ENCODE results near the gene RADX. TPM values are rescaled to one million over a fixed set of nuclear protein-coding genes. Genes with fewer than 3 reads are reported as not detected.

Gene RADX
- total RNA-seq, 2 experiments from 2014 or later = 8.1 to 9.4 TPM

DNA sequence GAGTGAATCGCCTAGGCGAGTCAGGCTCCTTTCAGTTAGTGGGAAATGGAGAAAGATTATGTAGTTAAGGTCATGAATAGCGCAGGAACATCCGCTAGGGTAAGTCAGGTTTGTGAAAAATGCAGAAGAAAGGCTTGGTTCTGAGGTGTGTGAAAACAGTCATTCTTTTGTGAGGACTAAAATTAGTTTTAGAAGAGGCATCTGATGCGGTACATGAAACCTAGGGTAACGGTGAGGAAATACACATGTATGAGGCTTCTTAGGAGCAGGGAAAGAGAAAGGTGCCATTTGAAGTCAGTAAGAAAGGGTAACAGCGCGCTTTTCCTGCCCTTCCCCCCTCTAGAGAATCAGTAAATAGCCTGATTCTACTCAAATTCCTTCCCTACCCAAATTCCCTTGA is 114.2 kb downstream of the RADX start:
- POLR2A ChIA-PET = no interaction called here
- intact Hi-C loops (cut with DNase I, micrococcal nuclease) = no loop called here
- peak overlapping the region; percentile 80 for H3K4me3 Mint-ChIP-seq

GRCh38 chrX:106726485-106727437 is 115.0 kb downstream of the RADX start, which contains the start of gene RNF128:
TSS of gene RNF128 (plus strand) at chrX:106726701. CDS start at chrX:106726914, 213 bp downstream.
- Mint-ChIP-seq H3K9me3 (no peaks in the 10 kb centered on the region), H3K36me3 (ENCODE audit: low read depth) (no peaks in the 10 kb centered on the region), H3K27me3 (peaks cover 53% of the 10 kb centered on the region), H3K4me3 (peak within 1 kb of the TSS; percentile 80), H3K4me1 (ENCODE audit: low read depth) (peaks cover 7% of the 10 kb centered on the region), H3K27ac (no peak within 1 kb of the TSS)
- ATAC-seq (ENCODE audit: poor library complexity) (no peak), DNase-seq (peak in 6 of 14 experiments; percentile 1 to 37 (median 12))
- CTCF ChIA-PET = no interaction called here
- Histone ChIP-seq H3K4me3 (ENCODE audit: low read length) (peak within 1 kb of the TSS; percentile 31), H3K36me3 (ENCODE audit: insufficient read depth, low read length) (no peaks in the 10 kb centered on the region), H3K4me1 (ENCODE audit: insufficient read depth, low read length) (peaks cover 5% of the 10 kb centered on the region), H3K27ac (ENCODE audit: low read depth in 1 of 2, low read length in 2 of 2) (no peak within 1 kb of the TSS), H3K27me3 (ENCODE audit: control insufficient read depth in 1 of 2, insufficient read depth in 2 of 2, low read length in 2 of 2) (peaks cover 0 to 23% of the 10 kb centered on the region in 2 experiments), H3K9me3 (ENCODE audit: control insufficient read depth in 1 of 2, insufficient read depth in 1 of 2, low read length in 2 of 2) (no peaks in the 10 kb centered on the region)
- POLR2A ChIA-PET = no interaction called here
- intact Hi-C loops (cut with DNase I, micrococcal nuclease) = no loop called here
- TF ChIP-seq, protein P1, sequence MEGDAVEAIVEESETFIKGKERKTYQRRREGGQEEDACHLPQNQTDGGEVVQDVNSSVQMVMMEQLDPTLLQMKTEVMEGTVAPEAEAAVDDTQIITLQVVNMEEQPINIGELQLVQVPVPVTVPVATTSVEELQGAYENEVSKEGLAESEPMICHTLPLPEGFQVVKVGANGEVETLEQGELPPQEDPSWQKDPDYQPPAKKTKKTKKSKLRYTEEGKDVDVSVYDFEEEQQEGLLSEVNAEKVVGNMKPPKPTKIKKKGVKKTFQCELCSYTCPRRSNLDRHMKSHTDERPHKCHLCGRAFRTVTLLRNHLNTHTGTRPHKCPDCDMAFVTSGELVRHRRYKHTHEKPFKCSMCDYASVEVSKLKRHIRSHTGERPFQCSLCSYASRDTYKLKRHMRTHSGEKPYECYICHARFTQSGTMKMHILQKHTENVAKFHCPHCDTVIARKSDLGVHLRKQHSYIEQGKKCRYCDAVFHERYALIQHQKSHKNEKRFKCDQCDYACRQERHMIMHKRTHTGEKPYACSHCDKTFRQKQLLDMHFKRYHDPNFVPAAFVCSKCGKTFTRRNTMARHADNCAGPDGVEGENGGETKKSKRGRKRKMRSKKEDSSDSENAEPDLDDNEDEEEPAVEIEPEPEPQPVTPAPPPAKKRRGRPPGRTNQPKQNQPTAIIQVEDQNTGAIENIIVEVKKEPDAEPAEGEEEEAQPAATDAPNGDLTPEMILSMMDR (IDR thresholded peaks at IDR 0.05) = no peak

More for the DNA sequence above, 114.2 kb downstream of the RADX start:
- Mint-ChIP-seq H3K27ac (no peak overlapping the region), H3K27me3 (peaks cover 55% of the 10 kb centered on the region), H3K9me3 (no peaks in the 10 kb centered on the region), H3K4me1 (ENCODE audit: low read depth) (peaks cover 7% of the 10 kb centered on the region), H3K36me3 (ENCODE audit: low read depth) (no peaks in the 10 kb centered on the region)
- Histone ChIP-seq H3K4me1 (ENCODE audit: insufficient read depth, low read length) (peaks cover 5% of the 10 kb centered on the region), H3K27me3 (ENCODE audit: control insufficient read depth in 1 of 2, insufficient read depth in 2 of 2, low read length in 2 of 2) (peaks cover 0 to 23% of the 10 kb centered on the region in 2 experiments), H3K36me3 (ENCODE audit: insufficient read depth, low read length) (no peaks in the 10 kb centered on the region), H3K27ac (ENCODE audit: low read depth in 1 of 2, low read length in 2 of 2) (no peak overlapping the region), H3K4me3 (ENCODE audit: low read length) (peak overlapping the region; percentile 31), H3K9me3 (ENCODE audit: control insufficient read depth in 1 of 2, insufficient read depth in 1 of 2, low read length in 2 of 2) (no peaks in the 10 kb centered on the region)
- TF ChIP-seq, protein P1 (IDR thresholded peaks at IDR 0.05) = no peak
- no peak for ATAC-seq (ENCODE audit: poor library complexity)
- no peak for DNase-seq
- CTCF ChIA-PET = no interaction called here

- no peaks in the 10 kb centered on the region for H3K36me3 ChIP-seq (ENCODE audit: insufficient read depth, low read length)
- DNase-seq = no peak
- ATAC-seq (ENCODE audit: poor library complexity) = no peak
- H3K4me1 Mint-ChIP-seq (ENCODE audit: low read depth) = peaks cover 7% of the 10 kb centered on the region
- peaks cover 0 to 23% of the 10 kb centered on the region in 2 experiments for H3K27me3 ChIP-seq (ENCODE audit: control insufficient read depth in 1 of 2, insufficient read depth in 2 of 2, low read length in 2 of 2)
- H3K27ac ChIP-seq (ENCODE audit: low read depth in 1 of 2, low read length in 2 of 2) = no peak overlapping the region
- no peaks in the 10 kb centered on the region for H3K9me3 ChIP-seq (ENCODE audit: control insufficient read depth in 1 of 2, insufficient read depth in 1 of 2, low read length in 2 of 2)
- ChIA-PET POLR2A (no interaction called here), CTCF (no interaction called here)
- H3K4me1 ChIP-seq (ENCODE audit: insufficient read depth, low read length) = peaks cover 5% of the 10 kb centered on the region
- H3K9me3 Mint-ChIP-seq = no peaks in the 10 kb centered on the region
- TF ChIP-seq, protein P1 (IDR thresholded peaks at IDR 0.05) = no peak
- peaks cover 50% of the 10 kb centered on the region for H3K27me3 Mint-ChIP-seq
- H3K4me3 ChIP-seq (ENCODE audit: low read length) = no peak overlapping the region
- H3K4me3 Mint-ChIP-seq = no peak overlapping the region
- intact Hi-C loops (cut with DNase I, micrococcal nuclease) = no loop called here
- no peak overlapping the region for H3K27ac Mint-ChIP-seq
- H3K36me3 Mint-ChIP-seq (ENCODE audit: low read depth) = no peaks in the 10 kb centered on the region
Measured at GRCh38 chrX:106728337-106728736, 116.6 kb downstream of the RADX start.

Small RNA genes within 50 kb of the gene (microRNA-seq; reads per million reads assigned to microRNA genes)
- gene MIR548AN (ENCODE audit: borderline microRNAs expressed, borderline replicate concordance) = not detected

Other genes with a start within 250 kb of the RADX start
- not detected for gene RNF128, start 114.7 kb downstream of the RADX start, total RNA-seq
- gene TBC1D8B, start 190.7 kb downstream of the RADX start, total RNA-seq = under 1 TPM; 0.22 TPM